ENCODE data around the gene LRTM2. TPM values are rescaled to one million over a fixed set of nuclear protein-coding genes. Genes with fewer than 3 reads are reported as not detected.

The LRTM2 gene
- total RNA-seq, 1 experiment from 2014 or later, result not detected

DNA sequence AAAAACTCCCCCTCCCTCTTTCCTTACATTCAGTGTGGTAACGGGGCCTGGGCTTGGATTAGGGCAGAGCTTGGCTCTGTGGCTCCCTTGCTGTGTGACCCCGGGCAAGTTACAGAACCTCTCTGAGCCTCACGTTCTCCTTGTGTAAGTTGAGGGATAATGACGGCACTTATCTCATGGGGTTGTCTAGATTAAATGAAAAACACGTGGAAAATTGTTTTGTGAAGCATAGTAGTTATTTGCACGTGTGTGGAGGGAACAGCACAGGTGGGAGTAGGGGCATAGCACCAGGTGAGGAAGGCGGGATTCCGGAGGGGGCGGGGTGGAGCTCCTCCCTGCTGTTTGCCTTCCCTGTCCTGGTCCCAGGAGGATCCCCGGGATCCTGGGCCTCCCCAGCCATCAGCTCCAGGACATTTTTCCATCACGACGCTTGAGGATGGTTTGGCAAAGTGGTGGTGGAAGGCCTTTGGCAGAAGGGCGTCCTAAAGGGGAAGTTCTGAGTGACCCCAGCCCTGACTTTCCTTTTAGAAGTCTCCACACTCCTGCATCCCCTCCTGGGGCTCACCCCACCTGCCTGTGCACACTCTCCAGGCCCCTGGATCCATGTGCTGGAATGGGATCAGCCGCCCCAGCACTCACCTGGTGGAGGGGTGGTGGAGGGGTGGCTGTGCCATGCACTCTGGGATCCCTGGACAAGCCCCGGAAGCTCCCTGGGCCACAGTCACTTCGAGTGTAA is 22.7 kb downstream of the LRTM2 start:
- DNase-seq, result peak in 1 of 2 experiments; percentile 27
- H3K27ac Mint-ChIP-seq (ENCODE audit: unreplicated experiment), result no peak overlapping the region
- BruUV-seq (replicated peaks), result no TSS peak

DNA sequence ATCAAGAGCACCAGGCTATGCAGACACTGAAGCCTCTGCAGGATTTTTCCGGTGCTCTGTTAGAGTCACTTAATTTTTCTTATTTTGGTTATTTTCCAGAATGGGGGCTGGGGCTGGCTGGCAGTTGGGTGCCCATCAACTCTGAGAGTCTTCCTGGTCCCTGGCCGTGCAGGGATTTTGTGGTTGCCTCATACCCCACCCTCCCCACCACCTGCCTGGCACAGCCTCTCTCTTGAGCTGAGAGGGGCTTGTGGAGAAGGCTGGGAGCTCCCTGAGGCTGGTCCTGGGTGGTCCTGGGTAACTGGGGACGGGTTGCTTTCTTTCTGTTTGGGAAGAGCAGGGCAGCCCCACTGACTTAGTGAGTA is 23.3 kb downstream of the LRTM2 start:
- no peaks in the 10 kb centered on the region for H3K36me3 ChIP-seq (ENCODE audit: control insufficient read depth, insufficient read depth, low read length)
- Mint-ChIP-seq H3K27me3 (ENCODE audit: insufficient read depth, unreplicated experiment) (peaks cover 27% of the 10 kb centered on the region), H3K9me3 (ENCODE audit: unreplicated experiment) (no peaks in the 10 kb centered on the region), H3K4me3 (ENCODE audit: unreplicated experiment) (no peak overlapping the region), H3K36me3 (ENCODE audit: insufficient read depth, unreplicated experiment) (no peaks in the 10 kb centered on the region), H3K4me1 (ENCODE audit: low read depth, unreplicated experiment) (no peaks in the 10 kb centered on the region), H3K27ac (ENCODE audit: unreplicated experiment) (no peak overlapping the region)
- H3K4me3 ChIP-seq (ENCODE audit: low read depth, low read length), result no peak overlapping the region
- no TSS peak for BruUV-seq (replicated peaks)
- H3K27me3 ChIP-seq (replicated peaks; ENCODE audit: control insufficient read depth, insufficient read depth, low read length), result no peaks in the 10 kb centered on the region
- ChIA-PET POLR2A (no interaction called here), CTCF (interaction anchor here (1.0 kb wide), 1 partner anchor 97 kb away, joined by 3 read pairs; no protein-coding TSS in a partner anchor)
- TF ChIP-seq CTCF (IDR thresholded peaks at IDR 0.05; ENCODE audit: insufficient read depth in 1 of 2, low read depth in 1 of 2, low read length in 1 of 2, severe bottlenecking in 1 of 2, unreplicated experiment in 1 of 2), result no peak
- H3K4me1 ChIP-seq, result no peaks in the 10 kb centered on the region
- DNase-seq, result peak in 1 of 2 experiments; percentile 20
- intact Hi-C loops (cut with micrococcal nuclease; ENCODE audit: unreplicated experiment), result no loop called here
- H3K9me3 ChIP-seq, result no peaks in the 10 kb centered on the region

More for the DNA sequence above, 22.7 kb downstream of the LRTM2 start:
- no peaks in the 10 kb centered on the region for H3K9me3 ChIP-seq
- Mint-ChIP-seq H3K36me3 (ENCODE audit: insufficient read depth, unreplicated experiment) (no peaks in the 10 kb centered on the region), H3K4me1 (ENCODE audit: low read depth, unreplicated experiment) (peaks cover 4% of the 10 kb centered on the region), H3K9me3 (ENCODE audit: unreplicated experiment) (no peaks in the 10 kb centered on the region), H3K27me3 (ENCODE audit: insufficient read depth, unreplicated experiment) (peaks cover 24% of the 10 kb centered on the region), H3K4me3 (ENCODE audit: unreplicated experiment) (no peak overlapping the region)
- TF ChIP-seq CTCF (IDR thresholded peaks at IDR 0.05; ENCODE audit: insufficient read depth in 1 of 2, low read depth in 1 of 2, low read length in 1 of 2, severe bottlenecking in 1 of 2, unreplicated experiment in 1 of 2), result no peak
- intact Hi-C loops (cut with micrococcal nuclease; ENCODE audit: unreplicated experiment), result no loop called here
- CTCF ChIA-PET, result no interaction called here
- no peaks in the 10 kb centered on the region for H3K36me3 ChIP-seq (ENCODE audit: control insufficient read depth, insufficient read depth, low read length)
- POLR2A ChIA-PET, result no interaction called here
- H3K27me3 ChIP-seq (replicated peaks; ENCODE audit: control insufficient read depth, insufficient read depth, low read length), result no peaks in the 10 kb centered on the region
- H3K4me1 ChIP-seq, result peaks cover 3% of the 10 kb centered on the region; the same call in 1 of the 2 replicates
- no peak overlapping the region for H3K4me3 ChIP-seq (ENCODE audit: low read depth, low read length)

- intact Hi-C loops (cut with micrococcal nuclease; ENCODE audit: unreplicated experiment), result no loop called here
- Mint-ChIP-seq H3K27me3 (ENCODE audit: insufficient read depth, unreplicated experiment) (peaks cover 27% of the 10 kb centered on the region), H3K4me1 (ENCODE audit: low read depth, unreplicated experiment) (no peaks in the 10 kb centered on the region), H3K9me3 (ENCODE audit: unreplicated experiment) (no peaks in the 10 kb centered on the region), H3K36me3 (ENCODE audit: insufficient read depth, unreplicated experiment) (no peaks in the 10 kb centered on the region), H3K4me3 (ENCODE audit: unreplicated experiment) (no peak overlapping the region), H3K27ac (ENCODE audit: unreplicated experiment) (no peak overlapping the region)
- Histone ChIP-seq H3K4me3 (ENCODE audit: low read depth, low read length) (no peak overlapping the region), H3K27me3 (replicated peaks; ENCODE audit: control insufficient read depth, insufficient read depth, low read length) (no peaks in the 10 kb centered on the region; the same call in 1 of the 2 replicates), H3K36me3 (ENCODE audit: control insufficient read depth, insufficient read depth, low read length) (no peaks in the 10 kb centered on the region), H3K4me1 (no peaks in the 10 kb centered on the region), H3K9me3 (no peaks in the 10 kb centered on the region)
- no peak for TF ChIP-seq CTCF (IDR thresholded peaks at IDR 0.05; ENCODE audit: insufficient read depth in 1 of 2, low read depth in 1 of 2, low read length in 1 of 2, severe bottlenecking in 1 of 2, unreplicated experiment in 1 of 2)
- BruUV-seq (replicated peaks), result no TSS peak
- ChIA-PET POLR2A (no interaction called here), CTCF (interaction anchor here (1.0 kb wide), 1 partner anchor 96 kb away, joined by 3 read pairs; no protein-coding TSS in a partner anchor)
- peak in 1 of 2 experiments; percentile 27 for DNase-seq
These were observed 23.9 kb downstream of the LRTM2 start for GRCh38 chr12:1844223-1844622.
